K562 (cell line): ENCODE measurements around the gene ARHGAP24. TPM values are rescaled to one million over a fixed set of nuclear protein-coding genes. Genes with fewer than 3 reads are reported as not detected.
A peak's percentile ranks its signal among the peaks of the same experiment; 100 is the strongest.

Experiments
- ATAC-seq: fragments of 200-7000 bp; cut with Tn5 transposase; 3 replicates; pipeline ENCODE4 v1.9.1; 2020; ENCODE audit warnings: moderate library complexity
- BruUV-seq: library from RNA; stranded (reverse); fragments of 400-500 nt; replicated peaks from 2 replicates; lab custom pipeline; 2021; lab: Mats Ljungman, UMichigan
- CTCF ChIA-PET: fragments of 300-600 bp; formaldehyde crosslinking; extraction: SDS; loops from one replicate; lab custom pipeline; 2021; ENCODE audit warnings: low intra/inter-chr PET ratio; lab: Yijun Ruan, JAX
- POLR2A ChIA-PET: fragments of 300-600, 350-650 bp; sonication (Branson Sonifier 250); formaldehyde crosslinking; extraction: SDS; loops from one replicate; lab custom pipeline; 2021; ENCODE audit warnings: antibody characterized with exemption, inconsistent platforms; lab: Yijun Ruan, JAX
- DNase-seq, 4 experiments: peaks; one replicate each; pipeline versions ENCODE4 v3.0.0 to v3.0.0-alpha.2; 2011 to 2018; ENCODE audit warnings: low spot score in 3 of 4, mixed read lengths in 3 of 4; ENCODE audit errors: extremely low read depth in 1 of 4
- FAIRE-seq: peaks from 2 replicates; lab custom pipeline; 2011; peaks lifted over from hg19 to GRCh38; lab: Jason Lieb, UNC
- H2AFZ ChIP-seq: 2 replicates; pipeline ENCODE4 v1.6.0; 2011; ENCODE audit warnings: low read depth, low read length, control low read depth, inconsistent platforms
- H3K27ac ChIP-seq: fragments of 200-600 bp; 3 replicates; pipeline ENCODE4 v1.8.0; 2011; ENCODE audit warnings: low read depth, mild to moderate bottlenecking, control low read depth, inconsistent platforms, low read length, moderate library complexity, mixed read lengths; ENCODE audit errors: extremely low read depth
- H3K27me3 ChIP-seq, 2 experiments: fragments of 300-600 bp in 1 of 2; 2 replicates in 1 of 2; 3 replicates in 1 of 2; pipeline versions ENCODE4 v1.6.0 to v1.8.0; 2011; ENCODE audit warnings: inconsistent platforms in 2 of 2, low read length in 2 of 2, mild to moderate bottlenecking in 1 of 2, mixed read lengths in 1 of 2, moderate library complexity in 1 of 2; ENCODE audit not compliant: control insufficient read depth in 2 of 2, insufficient read depth in 2 of 2
- H3K36me3 ChIP-seq: fragments of 300-600 bp; 3 replicates; pipeline ENCODE4 v1.8.0; 2011; ENCODE audit warnings: mild to moderate bottlenecking, low read length, inconsistent platforms; ENCODE audit not compliant: control insufficient read depth, insufficient read depth
- H3K4me1 ChIP-seq, 2 experiments: fragments of 200-600 bp in 1 of 2; replicated peaks in 1 of 2; 2 replicates in 1 of 2; 3 replicates in 1 of 2; pipeline versions ENCODE4 v1.5.1 to v1.8.0; 2011; ENCODE audit warnings: inconsistent platforms in 2 of 2, low read length in 2 of 2, mild to moderate bottlenecking in 1 of 2, mixed read lengths in 1 of 2, moderate library complexity in 1 of 2; ENCODE audit not compliant: control insufficient read depth in 2 of 2, insufficient read depth in 2 of 2
- H3K4me2 ChIP-seq: 2 replicates; pipeline ENCODE4 v1.6.1; 2011; ENCODE audit warnings: low read length, control low read depth, inconsistent platforms, mixed read lengths; ENCODE audit not compliant: insufficient read depth
- H3K4me3 ChIP-seq: fragments of 200-600 bp; sonication (generic), shearing (Covaris generic); 2 replicates; pipeline ENCODE4 v1.5.1; 2016; ENCODE audit warnings: control low read depth, inconsistent platforms
- H3K79me2 ChIP-seq: fragments of 200-600 bp; 3 replicates; pipeline ENCODE4 v1.8.0; 2011; ENCODE audit warnings: low read length, inconsistent platforms; ENCODE audit not compliant: control insufficient read depth, insufficient read depth
- H3K9ac ChIP-seq, 2 experiments: 2 replicates each; pipeline versions ENCODE4 v1.6.0 to v1.6.1; 2011; ENCODE audit warnings: low read depth in 2 of 2, low read length in 2 of 2, control low read depth in 1 of 2, inconsistent platforms in 1 of 2, mild to moderate bottlenecking in 1 of 2, mixed read lengths in 1 of 2; ENCODE audit not compliant: insufficient read depth in 1 of 2
- H3K9me1 ChIP-seq: one replicate; pipeline ENCODE4 v1.6.0; 2011; ENCODE audit warnings: inconsistent platforms, mild to moderate bottlenecking, low read length, moderate library complexity; ENCODE audit not compliant: control insufficient read depth, insufficient read depth
- H3K9me3 ChIP-seq: replicated peaks from 2 replicates; pipeline ENCODE4 v1.5.1; 2011; ENCODE audit warnings: low read depth, low read length, inconsistent platforms; ENCODE audit not compliant: control insufficient read depth, insufficient read depth
- H4K20me1 ChIP-seq: replicated peaks from 2 replicates; pipeline ENCODE4 v1.6.1; 2011; ENCODE audit warnings: low read length, inconsistent platforms, mixed read lengths; ENCODE audit not compliant: control insufficient read depth, insufficient read depth
- NFRKB ChIP-seq: fragments of 450-650 bp; IDR thresholded peaks from 2 replicates; pipeline ENCODE4 v1.6.1; 2016; ENCODE audit warnings: low read depth
- RAD21 ChIP-seq, 2 experiments: fragments of 250-450 bp in 1 of 2; fragments of 450-650 bp in 1 of 2; sonication (Bioruptor Pico) in 1 of 2; formaldehyde crosslinking in 1 of 2; IDR thresholded peaks in 1 of 2; conservative IDR thresholded peaks in 1 of 2; 2 replicates each; pipeline versions ENCODE4 v1.4.0 to v1.8.0; 2020 to 2022; ENCODE audit warnings: mild to moderate bottlenecking in 2 of 2, moderate library complexity in 1 of 2
- REST ChIP-seq, 2 experiments: fragments of 450-650 bp; formaldehyde crosslinking in 1 of 2; IDR thresholded peaks; 2 replicates each; pipeline versions ENCODE4 v1.4.0 to v1.6.1; 2014 to 2020; ENCODE audit warnings: mild to moderate bottlenecking in 2 of 2, borderline replicate concordance in 1 of 2, low read depth in 1 of 2
- WHSC1 ChIP-seq: IDR thresholded peaks from one replicate; pipeline ENCODE4 v1.6.1; 2012; ENCODE audit warnings: low read length, control low read depth, inconsistent platforms
- WGBS: fragments of 100-300 bp; shearing (Covaris generic); methylation state at CpG from one replicate; pipeline ENCODE4 v1.1.6; 2016; ENCODE audit warnings: low coverage, mixed read lengths; ENCODE audit not compliant: insufficient coverage; ENCODE audit errors: missing lambda C conversion rate; 5-methylcytosine and 5-hydroxymethylcytosine counted together
- in situ Hi-C: fragments of 300-500 bp; cut with MboI; formaldehyde crosslinking; loops from 4 replicates; pipeline ENCODE4 v1.15.0; 2018; ENCODE audit warnings: inconsistent platforms, mixed read lengths
- intact Hi-C: fragments of 100-400 bp; cut with micrococcal nuclease; formaldehyde crosslinking; loops from 2 replicates; pipeline ENCODE4 v1.14.2; 2022
- polyA plus RNA-seq, 8 experiments: library from polyadenylated mRNA; depleted of rRNA in 4 of 8; stranded (reverse) in 5 of 8; unstranded in 3 of 8; fragments of >200 nt; fragmentation: Nextera tagmentation in 2 of 8; fragmentation: Illumina TruSeq in 1 of 8; extraction: Ambion mirVana in 2 of 8; extraction: Trizol in 1 of 8; gene quantifications; 2 replicates each; pipeline versions ENCODE4 v1.2.1 to v1.2.3, GENCODE V29; 2011 to 2014; ENCODE audit warnings: inconsistent platforms in 1 of 8, missing spikeins in 1 of 8
- total RNA-seq, 7 experiments: library from RNA; depleted of rRNA in 6 of 7; stranded (reverse); fragments of >200 nt in 6 of 7; fragmentation: Illumina TruSeq in 2 of 7; extraction: Trizol in 2 of 7; gene quantifications; 2 replicates each; pipeline versions ENCODE4 v1.2.1 to v1.2.3, GENCODE V29; 2011 to 2021; ENCODE audit warnings: low replicate concordance in 1 of 7
- TF ChIP-seq, protein P1 (sequence below), 3 experiments: IDR thresholded peaks in 2 of 3; conservative IDR thresholded peaks in 1 of 3; 2 replicates each; pipeline ENCODE4 v1.5.1; 2011 to 2012; ENCODE audit warnings: low read length in 3 of 3, mild to moderate bottlenecking in 3 of 3, control low read depth in 2 of 3, improper control_type of control experiment in 1 of 3, inconsistent platforms in 1 of 3, low read depth in 1 of 3, mixed read lengths in 1 of 3, moderate library complexity in 1 of 3; ENCODE audit not compliant: insufficient read depth in 2 of 3

The ARHGAP24 gene
- total and polyA plus RNA-seq, 9 of the 15 experiments (the other 6 are each of a cell fraction or from before 2014, with no cell fraction given), result 8.0 to 22.6 (median 14.0) TPM

DNA sequence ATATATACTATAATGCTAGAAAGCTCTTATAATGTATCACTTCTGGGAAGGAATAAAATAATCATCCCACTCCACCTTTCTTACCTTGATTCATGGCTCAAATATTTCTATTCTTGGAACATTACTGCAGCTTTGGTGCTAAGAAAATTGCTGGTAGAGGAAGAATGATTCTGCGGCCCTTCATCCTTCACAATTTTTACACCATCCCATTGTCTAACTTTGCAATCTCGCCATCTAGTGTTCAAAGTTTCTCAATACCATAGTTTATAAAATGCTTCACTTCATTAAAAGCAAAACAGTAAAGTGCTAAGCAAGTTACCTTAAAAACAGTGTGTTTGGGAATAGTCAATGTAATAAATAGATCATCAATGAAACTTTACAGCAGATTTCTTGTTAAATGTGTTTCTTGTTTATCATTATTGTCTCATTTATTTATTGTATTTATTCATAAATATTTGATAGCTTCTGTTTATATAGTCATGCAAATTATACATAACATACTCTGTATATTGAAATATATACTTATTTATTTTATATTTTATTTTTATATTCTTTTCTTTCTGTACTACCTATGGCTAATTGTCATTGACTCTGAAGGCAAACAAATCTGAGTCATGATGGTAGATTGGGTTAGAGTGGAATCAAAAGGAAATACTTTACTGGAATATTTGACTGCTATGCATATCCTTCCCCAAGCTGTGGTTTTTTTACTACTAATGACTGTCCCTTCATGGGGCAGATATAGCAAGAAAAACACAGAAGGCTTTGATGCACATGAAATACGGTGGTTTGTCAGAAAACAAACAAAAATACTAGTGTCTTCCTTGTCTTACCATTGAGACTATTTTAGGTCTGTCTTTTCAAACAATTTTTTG lies 494.2 kb downstream of the ARHGAP24 start:
- DNase-seq (peak in 3 of 4 experiments; percentile 10 to 33 (median 21)), ATAC-seq (peak; percentile 55; the same call in 2 of the 3 replicates), FAIRE-seq (peak; percentile 49)
- H3K4me1 ChIP-seq, result no peaks in the 10 kb centered on the region
- ChIA-PET POLR2A (interaction anchor here (0.5 kb wide), 1 partner anchor 856 kb away, joined by 3 read pairs; no protein-coding TSS in a partner anchor), CTCF (interaction anchor here (0.7 to 2.2 kb wide), 4 partner anchors 171 to 599 kb away, joined by 3 to 7 read pairs (median 4); no protein-coding TSS in a partner anchor)
- no peaks in the 10 kb centered on the region; the same call in 2 of the 3 replicates for H3K36me3 ChIP-seq
- TF ChIP-seq NFRKB, result no peak
- TF ChIP-seq RAD21 (CRISPR knock-in tag; conservative IDR thresholded peaks at IDR 0.05 in 1 of 2, IDR thresholded peaks at IDR 0.05 in 1 of 2), result peak; percentile 64 to 72
- TF ChIP-seq, protein P1, sequence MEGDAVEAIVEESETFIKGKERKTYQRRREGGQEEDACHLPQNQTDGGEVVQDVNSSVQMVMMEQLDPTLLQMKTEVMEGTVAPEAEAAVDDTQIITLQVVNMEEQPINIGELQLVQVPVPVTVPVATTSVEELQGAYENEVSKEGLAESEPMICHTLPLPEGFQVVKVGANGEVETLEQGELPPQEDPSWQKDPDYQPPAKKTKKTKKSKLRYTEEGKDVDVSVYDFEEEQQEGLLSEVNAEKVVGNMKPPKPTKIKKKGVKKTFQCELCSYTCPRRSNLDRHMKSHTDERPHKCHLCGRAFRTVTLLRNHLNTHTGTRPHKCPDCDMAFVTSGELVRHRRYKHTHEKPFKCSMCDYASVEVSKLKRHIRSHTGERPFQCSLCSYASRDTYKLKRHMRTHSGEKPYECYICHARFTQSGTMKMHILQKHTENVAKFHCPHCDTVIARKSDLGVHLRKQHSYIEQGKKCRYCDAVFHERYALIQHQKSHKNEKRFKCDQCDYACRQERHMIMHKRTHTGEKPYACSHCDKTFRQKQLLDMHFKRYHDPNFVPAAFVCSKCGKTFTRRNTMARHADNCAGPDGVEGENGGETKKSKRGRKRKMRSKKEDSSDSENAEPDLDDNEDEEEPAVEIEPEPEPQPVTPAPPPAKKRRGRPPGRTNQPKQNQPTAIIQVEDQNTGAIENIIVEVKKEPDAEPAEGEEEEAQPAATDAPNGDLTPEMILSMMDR (IDR thresholded peaks at IDR 0.05 in 2 of 3, conservative IDR thresholded peaks at IDR 0.05 in 1 of 3; ENCODE audit: insufficient read depth in 2 of 3, low read depth in 1 of 3, low read length in 3 of 3), result peak; percentile 35 to 63 (median 38); a peak in 4 of 6 replicates
- TF ChIP-seq REST (IDR thresholded peaks at IDR 0.05; ENCODE audit: borderline replicate concordance), result peak; percentile 30; the same call in 1 of the 2 replicates
- no peak for TF ChIP-seq REST (CRISPR knock-in tag; IDR thresholded peaks at IDR 0.05; ENCODE audit: low read depth)
- TF ChIP-seq WHSC1, result no peak
- in situ Hi-C loops, result no loop called here
- H3K9me3 ChIP-seq, result no peaks in the 10 kb centered on the region; the same call in 1 of the 2 replicates
- intact Hi-C loops, result loop anchor here (1.0 kb wide), 1 partner anchor 173 kb away; no protein-coding TSS in a partner anchor
- no TSS peak for BruUV-seq
- H3K9me1 ChIP-seq, result no peaks in the 10 kb centered on the region
- H3K4me3 ChIP-seq, result no peak overlapping the region
- no peak overlapping the region for H3K9ac ChIP-seq
- H3K4me2 ChIP-seq, result no peak overlapping the region
- H2AFZ ChIP-seq, result no peak overlapping the region
- 36% methylated on average over 3 of the region's 3 CpGs for WGBS
- H3K79me2 ChIP-seq, result no peaks in the 10 kb centered on the region
- H3K27me3 ChIP-seq, result no peaks in the 10 kb centered on the region
- H4K20me1 ChIP-seq, result no peaks in the 10 kb centered on the region
- H3K27ac ChIP-seq, result no peak overlapping the region
